Stomach (tissue), 9 donors: ENCODE results near the gene RCN2. TPM values are rescaled to one million over a fixed set of nuclear protein-coding genes. Genes with fewer than 3 reads are reported as not detected.

Source experiments
- DNase-seq, 2 donors: peaks; one replicate each; pipeline versions ENCODE4 v3.0.0 to v3.0.0-alpha.2; 2013 to 2019
- H3K27ac ChIP-seq, 5 donors: fragments of 200-600 bp in 4 of 5; sonication (generic) in 4 of 5; one replicate each; pipeline ENCODE4 v1.5.1; 2013 to 2019; ENCODE audit warnings: mild to moderate bottlenecking in 1 of 5, moderate library complexity in 1 of 5
- H3K27me3 ChIP-seq, 3 donors: fragments of 200-600 bp; sonication (generic); one replicate each; pipeline ENCODE4 v1.5.1; 2017 to 2019; ENCODE audit warnings: mixed run types in 1 of 3
- H3K36me3 ChIP-seq, 4 donors: fragments of 200-600 bp; sonication (generic); 1 replicate in 3 of 4; 2 replicates in 1 of 4; pipeline ENCODE4 v1.5.1; 2016 to 2019
- H3K4me1 ChIP-seq, 4 donors: fragments of 200-600 bp; sonication (generic); one replicate each; pipeline ENCODE4 v1.5.1; 2016 to 2019
- H3K4me3 ChIP-seq, 4 donors: fragments of 200-600 bp; sonication (generic) in 3 of 4; one replicate each; pipeline ENCODE4 v1.5.1; 2016 to 2019; ENCODE audit warnings: mild to moderate bottlenecking in 1 of 4
- H3K9me3 ChIP-seq, 4 donors: fragments of 200-600 bp; sonication (generic); one replicate each; pipeline ENCODE4 v1.5.1; 2016 to 2019
- CTCF ChIP-seq, 7 experiments: fragments of 450-650 bp in 4 of 7; fragments of 200-600 bp in 3 of 7; sonication (generic) in 3 of 7; IDR thresholded peaks; one replicate each; pipeline ENCODE4 v1.5.1; 2016 to 2019; ENCODE audit warnings: antibody characterized with exemption in 7 of 7, control low read depth in 2 of 7, mild to moderate bottlenecking in 1 of 7
- EP300 ChIP-seq: sonication (generic); formaldehyde crosslinking; IDR thresholded peaks from one replicate; pipeline ENCODE4 v1.6.1; 2017; ENCODE audit warnings: antibody characterized with exemption
- POLR2A ChIP-seq, 4 donors: fragments of 450-650 bp; IDR thresholded peaks; one replicate each; pipeline ENCODE4 v1.6.1; 2016; ENCODE audit warnings: antibody characterized with exemption in 4 of 4, control low read depth in 2 of 4, mild to moderate bottlenecking in 1 of 4, moderate library complexity in 1 of 4
- POLR2AphosphoS5 ChIP-seq, 3 donors: sonication (generic); formaldehyde crosslinking; IDR thresholded peaks; one replicate each; pipeline ENCODE4 v1.6.1; 2016; ENCODE audit warnings: antibody characterized with exemption in 3 of 3
- WGBS, 5 donors: extraction: QIAGEN DNeasy Blood & Tissue Kit in 3 of 5; methylation state at CpG; one replicate each; pipeline versions ENCODE4 v1.1.5 to v1.1.7; 2013 to 2018; 5-methylcytosine and 5-hydroxymethylcytosine counted together
- intact Hi-C: fragments of 100-400 bp; cut with DNase I; formaldehyde crosslinking; loops from one replicate; pipeline ENCODE4 v1.15.1; 2023; ENCODE audit warnings: low total_unique reads
- polyA plus RNA-seq, 3 donors: library from polyadenylated mRNA; stranded (reverse); fragments of 200-250 nt; gene quantifications; one replicate each; pipeline ENCODE4 v1.2.3, GENCODE V29; 2013
- total RNA-seq, 5 donors: library from RNA; depleted of rRNA; stranded (reverse); fragments of >200 nt; gene quantifications; one replicate each; pipeline versions ENCODE4 v1.1.0 to v1.2.3, GENCODE V29; 2014 to 2016
- donor health status: healthy with polysubstance abuse.
- donor health status: Bipolar disorder and iron deficiency.
- donor health status: healthy.

Gene RCN2
- total and polyA plus RNA-seq, 8 donors, result 14.0 to 67.2 (median 30.3) TPM

DNA sequence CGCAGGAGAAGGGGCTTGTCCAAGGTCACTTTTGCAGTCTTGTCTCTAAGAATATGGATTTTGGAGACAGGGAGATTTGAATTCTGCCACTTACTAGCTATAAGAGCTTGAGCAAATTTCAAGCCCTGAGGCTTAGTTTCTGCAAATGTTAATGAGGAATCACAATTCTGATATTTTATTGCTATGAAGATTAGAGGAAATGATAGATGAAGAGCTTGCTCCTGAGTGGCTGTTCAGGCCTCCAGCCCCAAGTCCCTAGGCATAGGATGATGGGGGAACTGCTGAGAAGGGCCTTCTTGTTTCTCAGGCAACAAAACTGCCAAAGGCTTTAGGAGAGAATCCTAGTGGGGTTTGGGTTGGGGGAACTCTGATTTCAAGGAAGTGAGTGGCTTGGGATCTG, 44.6 kb downstream of the RCN2 start:
- H3K27ac ChIP-seq, result no peak overlapping the region
- 82 to 100% (median 90%) methylated on average over 1 of the region's 1 CpG for WGBS, 5 donors
- intact Hi-C loops, result no loop called here

GRCh38 chr15:76976572-76977270, 45.2 kb downstream of the RCN2 start:
- intact Hi-C loops, result no loop called here
- DNase-seq, result no peak
- Histone ChIP-seq H3K27me3 (peaks cover 0 to 29% (median 4%) of the 10 kb centered on the region in 3 donors), H3K27ac (no peak overlapping the region), H3K4me3 (no peak overlapping the region), H3K36me3 (no peaks in the 10 kb centered on the region), H3K9me3 (no peaks in the 10 kb centered on the region), H3K4me1 (peaks cover 0 to 13% (median 6%) of the 10 kb centered on the region in 4 donors)
- TF ChIP-seq EP300 (no peak), POLR2A (IDR thresholded peaks at IDR 0.05) (no peak), CTCF (IDR thresholded peaks at IDR 0.05) (no peak), POLR2AphosphoS5 (IDR thresholded peaks at IDR 0.05) (no peak)
- 84 to 89% (median 88%) methylated on average over 5 of the region's 5 CpGs for WGBS, 5 donors

More for the DNA sequence above, 44.6 kb downstream of the RCN2 start:
- Histone ChIP-seq H3K4me3 (no peak overlapping the region), H3K9me3 (no peaks in the 10 kb centered on the region), H3K36me3 (no peaks in the 10 kb centered on the region), H3K4me1 (peaks cover 0 to 13% (median 6%) of the 10 kb centered on the region in 4 donors), H3K27me3 (peaks cover 0 to 29% (median 4%) of the 10 kb centered on the region in 3 donors)
- DNase-seq, result no peak
- TF ChIP-seq POLR2A (IDR thresholded peaks at IDR 0.05) (no peak), CTCF (IDR thresholded peaks at IDR 0.05) (no peak), POLR2AphosphoS5 (IDR thresholded peaks at IDR 0.05) (no peak), EP300 (no peak)

DNA sequence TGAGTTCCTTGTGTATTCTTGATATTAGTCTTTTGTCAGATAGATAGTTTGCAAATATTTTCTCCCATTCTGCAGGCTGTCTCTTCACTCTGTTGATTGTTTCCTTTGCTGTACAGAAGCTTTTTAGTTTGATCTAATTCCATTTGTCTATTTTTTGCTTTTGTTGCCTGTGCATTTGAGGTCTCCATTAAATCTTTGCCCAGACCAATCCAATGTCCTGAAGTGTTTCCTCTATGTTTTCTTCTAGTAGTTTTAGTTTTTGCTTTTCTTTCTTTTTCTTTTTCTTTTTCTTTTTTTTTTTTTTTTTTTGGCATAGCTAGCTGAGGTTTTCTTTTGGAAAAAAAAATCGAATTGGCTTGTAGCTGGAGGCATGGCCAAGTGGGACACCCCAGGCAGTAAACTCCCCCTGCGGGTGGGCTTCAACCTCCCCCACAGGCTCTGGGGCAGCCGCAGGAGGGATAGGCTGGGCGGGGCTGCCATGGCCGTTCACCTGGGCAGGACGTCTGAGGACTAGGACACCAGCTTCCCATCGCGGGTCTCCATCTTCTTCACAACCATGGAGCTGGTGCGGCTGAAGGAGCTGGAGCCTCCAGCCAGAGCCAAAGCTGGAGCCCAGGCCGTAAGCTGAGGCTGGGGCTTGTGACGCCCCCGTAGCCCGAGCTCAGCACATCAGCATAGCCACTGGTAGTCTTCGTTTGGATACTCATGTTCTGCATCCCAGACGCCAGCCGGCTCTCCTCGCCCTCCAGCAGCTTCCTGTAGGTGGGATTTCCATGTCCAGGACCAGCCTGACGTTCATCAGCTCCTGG, 47.2 kb downstream of the RCN2 start:
- DNase-seq, result no peak

More for the DNA sequence above, 47.2 kb downstream of the RCN2 start:
- Histone ChIP-seq H3K4me3 (no peak overlapping the region), H3K36me3 (no peaks in the 10 kb centered on the region), H3K27me3 (peaks cover 0 to 25% (median 4%) of the 10 kb centered on the region in 3 donors), H3K9me3 (no peaks in the 10 kb centered on the region), H3K4me1 (no peaks in the 10 kb centered on the region), H3K27ac (no peak overlapping the region)
- intact Hi-C loops, result no loop called here
- TF ChIP-seq POLR2AphosphoS5 (IDR thresholded peaks at IDR 0.05) (no peak), CTCF (IDR thresholded peaks at IDR 0.05) (no peak), EP300 (no peak), POLR2A (IDR thresholded peaks at IDR 0.05) (no peak)
- WGBS, 5 donors, result 91 to 95% (median 93%) methylated on average over 4 to 18 of the region's 18 CpGs
